K562 (cell line): ENCODE measurements around the gene RAPGEF5. TPM values are rescaled to one million over a fixed set of nuclear protein-coding genes. Genes with fewer than 3 reads are reported as not detected.

Experiments
- CUX1 ChIP-seq: fragments of 200-800 bp; sonication (Bioruptor generic); IDR thresholded peaks from 2 replicates; pipeline ENCODE4 v1.6.1; 2016; ENCODE audit warnings: missing genetic modification characterization, missing compliant biosample characterization
- FOXK1 ChIP-seq: sonication (generic); formaldehyde crosslinking; IDR thresholded peaks from 2 replicates; pipeline ENCODE4 v1.8.0; 2022; ENCODE audit warnings: missing genetic modification reagents, mild to moderate bottlenecking, borderline replicate concordance
- MEF2A ChIP-seq: IDR thresholded peaks from 2 replicates; pipeline ENCODE4 v1.6.1; 2011; ENCODE audit warnings: low read depth, mild to moderate bottlenecking, low read length, moderate library complexity; ENCODE audit not compliant: control insufficient read depth
- NONO ChIP-seq, 2 experiments: fragments of 200-400 bp in 1 of 2; fragments of 450-650 bp in 1 of 2; formaldehyde crosslinking in 1 of 2; IDR thresholded peaks; 2 replicates each; pipeline ENCODE4 v1.6.1; 2017; ENCODE audit warnings: low read depth in 2 of 2, mild to moderate bottlenecking in 2 of 2, moderate library complexity in 2 of 2, low read length in 1 of 2
- ZKSCAN8 ChIP-seq: fragments of 200-800 bp; sonication (Bioruptor generic); IDR thresholded peaks from 2 replicates; pipeline ENCODE4 v1.6.1; 2016; ENCODE audit warnings: missing genetic modification characterization, missing compliant biosample characterization
- ZNF592 ChIP-seq: fragments of 450-650 bp; IDR thresholded peaks from 2 replicates; pipeline ENCODE4 v1.6.1; 2017; ENCODE audit warnings: antibody characterized with exemption, mild to moderate bottlenecking
- polyA plus RNA-seq, 8 experiments: library from polyadenylated mRNA; depleted of rRNA in 4 of 8; stranded (reverse) in 5 of 8; unstranded in 3 of 8; fragments of >200 nt; fragmentation: Nextera tagmentation in 2 of 8; fragmentation: Illumina TruSeq in 1 of 8; extraction: Ambion mirVana in 2 of 8; extraction: Trizol in 1 of 8; gene quantifications; 2 replicates each; pipeline versions ENCODE4 v1.2.1 to v1.2.3, GENCODE V29; 2011 to 2014; ENCODE audit warnings: inconsistent platforms in 1 of 8, missing spikeins in 1 of 8
- total RNA-seq, 7 experiments: library from RNA; depleted of rRNA in 6 of 7; stranded (reverse); fragments of >200 nt in 6 of 7; fragmentation: Illumina TruSeq in 2 of 7; extraction: Trizol in 2 of 7; gene quantifications; 2 replicates each; pipeline versions ENCODE4 v1.2.1 to v1.2.3, GENCODE V29; 2011 to 2021; ENCODE audit warnings: low replicate concordance in 1 of 7
- TF ChIP-seq, protein P1 (sequence below): fragments of 250-450 bp; sonication (Bioruptor Pico); IDR thresholded peaks from 2 replicates; pipeline ENCODE4 v1.8.0; 2022; ENCODE audit warnings: moderate library complexity, mild to moderate bottlenecking, inconsistent platforms

Gene RAPGEF5
- total and polyA plus RNA-seq, 9 of the 15 experiments (the other 6 are each of a cell fraction or from before 2014, with no cell fraction given) = 0.39 to 2.0 (median 1.1) TPM

DNA sequence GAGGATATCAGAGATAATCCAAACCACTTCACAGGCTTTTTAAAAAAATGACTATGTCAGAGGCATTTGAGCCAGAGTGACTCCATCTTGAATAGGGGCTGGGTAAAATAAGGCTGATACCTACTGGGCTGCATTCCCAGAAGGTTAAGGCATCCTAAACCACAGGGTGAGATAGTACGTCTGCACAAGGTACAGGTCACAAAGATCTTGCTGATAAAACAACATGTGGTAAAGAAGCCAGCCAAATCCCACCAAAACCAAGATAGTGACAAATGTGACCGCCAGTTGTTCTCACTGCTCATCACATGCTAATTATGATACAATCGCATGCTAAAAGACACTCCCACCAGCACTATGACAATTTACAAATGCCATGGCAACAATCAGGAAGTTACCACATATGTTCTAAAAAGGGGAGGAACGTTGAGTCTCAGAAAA, 177.5 kb downstream of the RAPGEF5 start (continued):
- TF ChIP-seq ZNF592 = peak; percentile 91
- TF ChIP-seq CUX1 (CRISPR knock-in tag) = 0 out of 2 replicates have a peak, but pooled peaks have one; percentile 38
- TF ChIP-seq MEF2A = no peak
- no peak for TF ChIP-seq FOXK1 (CRISPR knock-in tag)
- TF ChIP-seq, protein P1, sequence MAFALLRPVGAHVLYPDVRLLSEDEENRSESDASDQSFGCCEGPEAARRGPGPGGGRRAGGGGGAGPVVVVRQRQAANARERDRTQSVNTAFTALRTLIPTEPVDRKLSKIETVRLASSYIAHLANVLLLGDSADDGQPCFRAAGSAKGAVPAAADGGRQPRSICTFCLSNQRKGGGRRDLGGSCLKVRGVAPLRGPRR (CRISPR knock-in tag) = no peak
- TF ChIP-seq ZKSCAN8 = peak; percentile 73
- TF ChIP-seq NONO (IDR thresholded peaks at IDR 0.05; ENCODE audit: low read depth in 2 of 2, low read length in 1 of 2) = no peak
